Hematopoietic multipotent progenitor cell treated with erythropoietin and hydrocortisone succinate and interleukin-3 and kit ligand, for 6 days (in vitro differentiated cells): Measurements from ENCODE around the gene PLOD3.
"Not testable (repeated sequence)": the region's sequence is repeated elsewhere in the genome, so short reads cannot be mapped to it uniquely, and the experiment has no call there.

ENCODE experiments used
- DNase-seq: peaks from one replicate; pipeline ENCODE4 v3.0.0-alpha.2; 2015

PLOD3 gene

DNA sequence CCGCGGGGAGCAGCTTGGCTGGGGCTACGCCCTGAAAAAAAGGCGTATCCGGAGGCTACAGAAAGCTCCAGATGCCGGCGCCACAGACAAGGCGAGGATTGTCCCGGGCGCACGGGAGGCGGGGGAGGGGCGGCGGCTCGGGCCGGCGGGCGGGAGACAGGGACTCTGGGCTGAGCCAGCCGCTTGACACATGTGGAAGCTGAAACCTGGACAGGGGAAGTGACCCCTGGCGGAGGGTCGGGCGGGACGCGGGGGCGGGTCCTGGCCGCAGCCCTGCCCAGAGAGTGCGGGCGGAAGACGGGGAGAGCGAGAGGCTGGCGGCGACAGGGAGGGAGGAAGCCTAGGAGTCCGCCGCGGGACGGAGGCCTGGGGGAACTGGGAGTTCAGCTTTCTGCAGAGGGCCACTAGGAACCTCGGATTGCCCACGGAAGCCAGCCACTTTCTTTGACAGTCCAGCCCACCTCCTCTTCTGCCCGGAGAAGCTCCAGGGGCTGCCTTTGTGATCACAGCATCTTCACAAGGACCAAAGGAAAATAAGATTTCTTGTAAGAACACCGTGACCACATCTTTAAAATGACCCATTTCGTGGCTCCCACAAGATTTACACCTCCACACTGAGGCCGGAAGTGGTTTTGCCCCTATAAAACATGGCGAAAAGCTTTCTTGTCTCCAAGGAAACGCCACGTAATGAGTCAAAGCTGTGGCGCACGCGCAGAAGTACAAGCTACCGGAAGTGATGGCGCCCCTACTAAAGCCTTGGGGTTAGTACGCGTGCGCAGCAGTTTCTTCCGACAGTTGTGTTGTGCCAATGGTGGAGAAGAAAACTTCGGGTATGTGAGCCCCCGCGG is at the start of gene PLOD3, which contains the start of gene ZNHIT1:
Gene PLOD3 (minus strand): TSS at position 194 of the 848 bp plus-strand sequence. CDS start 307 bp downstream, outside the sequence.
Gene ZNHIT1 (plus strand): TSS at position 778 of the 848 bp plus-strand sequence. CDS start 31 bp downstream, at position 809.
- peak; percentile 100 for DNase-seq

GRCh38 chr7:101265622-101266516 is 48.5 kb upstream of the PLOD3 start:
- DNase-seq: peak; percentile 62

- not testable (repeated sequence) for DNase-seq
Measured at GRCh38 chr7:101264102-101264706, 46.8 kb upstream of the PLOD3 start.

DNA sequence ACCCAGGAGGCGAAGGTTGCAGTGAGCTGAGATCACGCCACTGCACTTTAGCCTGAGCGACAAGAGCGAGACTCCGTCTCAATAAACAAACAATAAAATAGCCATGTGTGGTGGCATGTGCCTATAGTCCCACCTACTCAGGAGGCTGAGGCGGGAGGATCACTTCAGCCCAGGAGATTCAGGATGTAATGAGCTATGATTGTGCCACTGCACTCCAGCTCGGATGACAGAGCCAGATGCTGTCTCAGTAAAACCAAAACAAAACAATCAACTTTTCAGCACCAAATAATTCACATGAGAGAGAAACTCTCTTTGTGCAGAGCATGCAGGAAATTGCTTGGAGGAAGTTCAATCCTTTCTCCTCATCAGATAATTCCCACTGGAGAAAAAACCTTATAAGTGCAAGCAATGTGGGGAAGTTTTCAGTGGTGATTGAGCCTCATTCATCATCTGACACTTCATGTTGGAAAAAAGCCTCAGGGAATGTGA is 40.9 kb upstream of the PLOD3 start:
- no peak for DNase-seq

DNA sequence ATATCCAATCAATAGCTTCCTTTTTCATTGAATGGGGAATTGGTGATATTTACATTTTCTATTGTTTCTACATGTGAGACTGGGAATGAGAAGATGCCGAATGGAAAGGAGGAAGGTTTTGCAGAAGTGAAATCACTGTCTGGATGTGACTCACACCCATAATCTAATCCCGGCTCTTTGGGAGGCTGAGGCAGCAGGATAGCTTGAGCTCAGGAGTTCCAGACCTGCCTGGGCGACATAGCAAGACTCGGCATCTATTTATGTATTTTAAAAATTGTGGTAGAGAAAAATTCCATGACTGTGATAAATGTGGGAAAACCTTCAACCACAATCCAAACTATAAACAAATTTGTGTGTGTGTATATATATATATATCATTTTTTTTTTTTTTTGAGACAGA is 38.4 kb upstream of the PLOD3 start:
- no peak for DNase-seq

- DNase-seq: not testable (repeated sequence)
Measured at GRCh38 chr7:101253199-101253598, 35.8 kb upstream of the PLOD3 start.

DNA sequence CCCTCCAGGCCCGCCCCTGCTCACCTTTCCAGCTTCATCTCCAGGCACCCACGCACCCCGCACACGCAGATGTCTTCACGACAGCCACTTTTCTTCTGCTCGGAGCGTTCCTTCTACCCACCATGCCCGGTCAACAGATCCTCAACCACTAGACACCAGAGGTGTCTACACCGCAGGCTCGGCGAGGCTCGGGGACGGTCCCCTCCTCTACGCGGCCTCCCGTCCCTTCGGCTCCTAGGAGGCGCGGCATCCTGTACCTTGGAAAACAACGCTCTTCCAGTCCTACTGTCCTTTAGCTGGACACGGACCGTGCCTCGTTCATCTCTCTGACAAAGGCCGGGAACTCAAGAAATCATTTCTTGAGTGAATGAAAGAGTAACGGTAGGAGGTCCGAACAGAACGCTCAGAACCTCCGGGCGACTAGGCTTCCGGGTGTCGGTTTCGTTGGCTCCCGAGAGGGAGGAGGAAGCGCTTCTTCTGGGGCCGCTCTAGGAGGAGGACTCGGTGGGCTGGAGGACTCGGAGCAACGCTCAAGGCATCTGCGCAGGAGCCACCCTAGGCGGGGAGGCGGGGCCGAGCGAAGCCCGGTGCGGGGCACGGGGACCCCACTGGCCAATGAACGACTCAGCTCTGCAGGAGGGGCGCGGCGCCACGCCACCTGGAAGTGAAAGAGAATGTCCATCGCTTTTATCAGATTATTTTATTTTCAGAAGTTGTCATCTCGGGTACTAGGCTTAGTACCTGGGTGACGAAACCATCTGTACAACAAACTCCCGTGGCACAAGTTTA is 34.7 kb upstream of the PLOD3 start:
- peak; percentile 99 for DNase-seq

DNA sequence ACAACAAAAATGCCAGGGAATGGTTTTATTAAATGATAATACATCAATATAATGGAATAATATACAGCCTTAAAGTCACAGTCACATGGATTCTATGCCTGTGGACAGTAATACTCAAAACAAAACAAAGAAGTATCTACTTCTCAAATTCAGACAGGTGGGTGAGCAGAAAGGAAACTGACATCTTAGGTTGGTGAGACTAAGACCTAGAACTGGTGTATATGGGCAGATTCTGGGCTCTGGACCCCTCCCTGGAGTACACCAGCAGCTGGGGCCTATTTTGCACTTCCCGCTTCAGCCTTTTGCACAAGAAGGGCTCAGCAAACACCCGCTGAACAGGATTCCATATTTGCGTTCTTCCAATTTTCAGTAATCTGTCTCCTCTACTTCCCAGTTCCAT is 32.9 kb upstream of the PLOD3 start:
- DNase-seq: no peak

DNA sequence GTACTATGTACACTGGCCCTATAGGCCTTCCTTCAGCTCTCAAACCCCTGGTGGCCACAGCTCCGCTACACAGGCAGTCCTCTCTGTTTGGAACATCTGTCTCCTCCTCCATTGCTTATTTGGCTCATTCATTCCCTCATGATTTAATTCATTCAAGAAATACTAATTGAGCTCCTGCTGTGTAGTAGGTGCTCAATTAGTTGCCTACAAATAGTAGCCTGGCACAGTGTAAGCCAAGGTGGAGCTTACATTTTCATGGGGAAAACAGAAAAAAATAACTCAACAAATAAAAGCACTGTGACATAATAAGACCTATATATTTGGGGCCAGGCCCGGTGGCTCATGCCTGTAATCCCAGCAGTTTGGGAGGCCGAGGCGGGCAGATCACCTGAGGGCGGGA is 30.9 kb upstream of the PLOD3 start:
- DNase-seq: peak; percentile 28

GRCh38 chr7:101245147-101245668 is 27.8 kb upstream of the PLOD3 start:
- DNase-seq: no peak

DNA sequence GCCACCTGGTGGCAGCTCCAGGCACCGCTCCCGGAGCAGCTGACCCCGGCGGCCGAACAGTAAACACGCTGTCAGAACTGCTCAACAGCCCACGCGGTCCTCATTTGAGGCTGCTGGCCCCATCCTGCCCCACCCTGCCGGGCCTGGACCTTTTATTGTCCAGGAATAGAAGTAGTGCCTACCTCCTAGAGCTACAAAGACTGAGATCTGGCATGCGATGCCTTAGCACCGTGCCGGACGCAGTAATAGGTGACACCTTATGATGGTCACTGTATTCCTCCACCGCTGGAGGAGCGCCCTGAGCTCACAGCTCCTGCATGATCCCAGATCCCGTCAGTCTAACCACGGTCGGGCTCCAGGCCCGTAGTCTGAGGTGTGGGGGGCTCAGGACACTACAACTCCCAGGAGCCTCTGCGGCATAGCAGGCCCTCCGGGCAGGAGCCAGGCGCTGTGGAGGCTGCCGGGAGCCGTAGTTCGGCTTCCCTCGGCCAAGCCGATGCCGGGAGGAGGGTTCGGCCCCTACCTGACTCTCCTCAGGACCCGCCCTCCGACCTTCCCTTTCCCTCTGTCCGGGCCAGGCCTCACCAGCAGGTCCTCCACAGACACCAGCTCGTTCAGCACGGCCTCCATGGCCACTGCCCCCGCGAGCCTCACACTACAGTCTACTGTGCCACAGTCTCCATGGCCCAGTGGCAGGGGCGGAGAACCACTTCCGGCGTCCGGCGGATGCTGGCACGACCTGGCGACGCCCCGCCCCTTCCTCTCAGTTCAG is 27.2 kb upstream of the PLOD3 start, which contains the start of gene FIS1:
Gene FIS1 (minus strand): TSS at position 707 of the 772 bp plus-strand sequence. CDS start 77 bp downstream, at position 630.
- DNase-seq: peak; percentile 98

GRCh38 chr7:101243646-101244374 is 26.4 kb upstream of the PLOD3 start:
- peak; percentile 94 for DNase-seq

- DNase-seq: no peak
Measured at GRCh38 chr7:101241443-101242349, 24.3 kb upstream of the PLOD3 start.

- DNase-seq: peak; percentile 76
Measured at GRCh38 chr7:101241015-101241363, 23.6 kb upstream of the PLOD3 start.

DNA sequence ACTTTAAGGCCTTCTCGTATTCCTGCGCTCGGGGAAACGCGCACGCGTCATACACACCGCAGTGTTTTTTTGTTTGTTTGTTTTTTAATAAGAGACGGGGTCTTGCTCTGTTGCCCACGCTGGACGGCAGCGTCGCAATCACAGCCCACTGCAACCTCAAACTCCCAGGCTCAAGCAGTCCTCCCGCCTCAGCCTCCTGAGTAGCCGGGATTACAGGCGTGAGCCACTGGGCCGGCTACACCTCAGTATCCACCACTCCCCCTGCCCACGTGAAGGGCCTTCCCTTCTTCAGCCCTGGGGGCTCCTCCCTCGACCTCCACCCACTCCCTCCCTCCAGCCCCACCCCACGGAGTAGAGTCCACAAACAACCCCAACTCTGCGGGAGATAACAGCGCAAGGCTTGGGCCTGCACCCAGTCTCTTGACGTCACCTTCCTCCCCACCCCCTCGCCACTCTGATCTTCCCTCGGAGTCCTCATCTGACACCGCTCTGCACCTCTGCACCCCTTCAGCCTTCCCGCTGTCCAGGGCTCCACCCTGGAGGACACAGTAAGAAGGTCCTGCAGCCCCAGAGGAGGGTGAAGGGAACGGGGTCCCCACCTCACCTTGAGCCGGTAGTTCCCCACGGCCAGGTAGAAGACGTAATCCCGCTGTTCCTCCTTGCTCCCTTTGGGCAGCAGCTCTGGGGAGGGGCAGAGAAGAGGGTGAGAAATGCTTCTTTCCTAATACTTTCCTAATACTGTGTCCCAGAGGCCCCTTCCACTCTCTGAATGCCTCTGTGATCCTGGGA is 23.0 kb upstream of the PLOD3 start:
- peak; percentile 87 for DNase-seq

DNA sequence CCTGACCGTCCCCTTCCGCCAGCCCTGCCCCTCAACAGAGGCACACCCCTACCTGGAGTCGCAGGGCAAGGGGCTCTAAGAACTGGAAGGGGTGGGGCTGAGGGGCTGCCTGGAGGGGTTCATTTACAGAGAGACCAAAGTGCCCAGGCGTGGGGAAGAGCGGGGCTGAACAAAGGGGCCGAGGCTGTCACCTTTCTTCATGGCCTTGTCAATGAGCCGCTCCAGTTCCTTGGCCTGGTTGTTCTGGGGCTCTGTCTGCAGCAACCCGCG is 22.5 kb upstream of the PLOD3 start:
- DNase-seq: no peak

- DNase-seq: no peak
Measured at GRCh38 chr7:101239191-101239950, 22.0 kb upstream of the PLOD3 start.
